HG03432 (cell line): ENCODE results near the gene CD3G.
"Not testable (repeated sequence)": the region's sequence is repeated elsewhere in the genome, so short reads cannot be mapped to it uniquely, and the experiment has no call there.

Experiments
- ATAC-seq: cut with Tn5 transposase; IDR thresholded peaks from one replicate; pipeline ENCODE4 v1.9.1; 2021; ENCODE audit warnings: mild to moderate bottlenecking, moderate library complexity; ENCODE audit not compliant: unreplicated experiment

CD3G gene

GRCh38 chr11:118343981-118344515 lies at the start of gene CD3G:
Gene CD3G (plus strand): TSS chr11:118344344. CDS start chr11:118344424, 80 bp downstream.
- no peak for ATAC-seq

- ATAC-seq = no peak
Measured at GRCh38 chr11:118295199-118295598, 48.9 kb upstream of the CD3G start.

DNA sequence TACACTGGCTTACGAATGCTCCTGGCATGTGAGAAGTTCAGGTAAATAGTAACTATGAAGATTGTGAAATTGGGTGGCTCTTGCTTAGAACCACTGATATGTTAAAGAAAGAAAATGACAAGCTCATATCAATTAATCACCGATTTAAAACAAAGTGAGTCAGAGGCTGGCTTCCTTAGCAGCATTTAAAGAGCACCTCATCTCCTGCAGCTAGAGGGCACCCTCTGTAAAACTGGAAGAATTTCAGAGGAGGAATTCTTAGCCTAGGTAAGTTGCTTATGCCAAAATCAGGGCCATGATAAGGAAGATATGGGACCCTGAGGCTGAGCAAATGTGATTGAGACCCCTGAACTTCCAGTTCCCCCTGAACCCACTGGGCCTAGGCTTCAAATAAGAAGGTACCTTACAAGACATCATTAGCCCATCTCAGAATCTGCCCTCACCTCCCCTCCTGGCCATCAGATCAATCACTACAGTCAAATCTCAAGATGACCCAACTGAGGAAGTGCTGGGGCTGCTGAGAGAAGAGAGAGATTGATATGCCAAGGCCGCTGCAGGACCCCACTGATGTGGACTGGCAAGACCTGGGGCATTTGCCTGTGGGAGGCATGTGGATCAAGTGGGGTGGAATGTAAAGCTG lies 48.2 kb upstream of the CD3G start:
- no peak for ATAC-seq

DNA sequence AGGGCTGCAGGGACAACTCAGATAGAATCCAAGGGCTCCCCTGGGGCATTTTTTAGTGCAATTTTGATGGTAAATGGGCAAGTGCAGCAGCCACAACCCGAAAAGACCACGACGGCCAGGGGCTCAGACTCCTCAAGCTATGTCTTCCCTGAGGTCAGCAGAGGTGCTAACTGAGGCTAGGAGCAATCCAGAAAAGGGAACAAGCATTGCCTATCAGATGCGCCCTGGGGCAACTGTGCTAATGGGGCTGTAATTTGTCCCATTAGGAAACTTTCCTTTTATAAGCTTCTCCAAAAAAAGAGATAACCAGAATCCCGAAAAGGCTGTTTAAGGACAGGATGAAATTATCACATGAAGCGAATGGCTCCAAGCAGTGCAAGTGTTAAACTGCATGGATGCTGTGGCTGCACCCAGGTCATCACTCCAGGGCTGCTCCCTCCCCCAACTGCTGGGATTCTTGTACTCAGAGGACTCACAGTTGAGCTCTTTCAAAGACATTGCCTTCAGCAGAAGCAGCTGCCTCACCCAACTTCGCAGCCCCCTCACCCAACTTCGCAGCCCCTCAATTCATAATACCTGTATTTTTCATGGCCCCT lies 42.4 kb upstream of the CD3G start:
- ATAC-seq = no peak

GRCh38 chr11:118304227-118304567 lies 39.9 kb upstream of the CD3G start:
- ATAC-seq = no peak

- no peak for ATAC-seq
Measured at GRCh38 chr11:118304568-118305248, 39.4 kb upstream of the CD3G start, which contains the start of gene CD3E. Gene CD3E (plus strand): TSS chr11:118304730. CDS start chr11:118304953, 223 bp downstream.

DNA sequence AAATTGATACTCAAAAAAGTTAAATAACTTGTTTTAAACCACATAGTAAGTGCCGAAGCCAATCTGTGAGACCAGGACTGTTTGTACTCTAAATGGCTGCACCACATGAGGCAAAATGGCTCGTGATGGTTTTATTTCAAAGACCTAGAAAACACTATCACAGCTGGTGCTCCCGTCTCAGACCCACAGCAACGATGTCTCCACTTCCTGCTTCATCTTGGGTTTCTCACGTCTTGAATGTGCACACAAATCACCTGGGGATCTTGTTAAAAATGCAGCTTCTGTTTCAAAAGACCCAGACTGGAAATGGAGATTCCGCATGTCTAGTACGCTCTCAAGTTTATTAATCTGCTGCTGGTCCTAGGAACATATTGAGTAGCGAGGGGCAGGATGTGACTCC lies 38.4 kb upstream of the CD3G start:
- no peak for ATAC-seq

DNA sequence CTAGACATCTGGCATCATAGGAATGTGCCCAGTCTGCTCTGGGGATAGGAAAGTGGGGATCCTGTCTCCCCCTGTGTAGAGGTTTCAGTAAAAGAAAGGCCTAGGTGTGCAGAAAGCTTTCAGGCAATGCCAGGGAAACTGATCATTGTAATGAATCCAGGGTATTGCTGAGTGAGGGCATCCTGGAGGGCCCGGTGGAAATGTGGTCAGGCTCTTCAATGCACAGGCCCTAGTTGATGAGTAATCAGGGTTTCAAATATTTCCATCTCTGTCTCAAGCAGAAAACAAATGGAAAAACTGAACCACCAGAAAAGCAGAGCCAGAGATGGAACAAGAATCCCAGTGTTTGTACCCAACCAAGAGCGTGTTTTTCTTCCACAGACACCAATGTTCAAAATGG lies 37.6 kb upstream of the CD3G start:
- no peak for ATAC-seq

- ATAC-seq = not testable (repeated sequence)
Measured at GRCh38 chr11:118308995-118309528, 35.1 kb upstream of the CD3G start.

- no peak for ATAC-seq
Measured at GRCh38 chr11:118310271-118310670, 33.9 kb upstream of the CD3G start.

- no peak for ATAC-seq
Measured at GRCh38 chr11:118310781-118311485, 33.2 kb upstream of the CD3G start.

DNA sequence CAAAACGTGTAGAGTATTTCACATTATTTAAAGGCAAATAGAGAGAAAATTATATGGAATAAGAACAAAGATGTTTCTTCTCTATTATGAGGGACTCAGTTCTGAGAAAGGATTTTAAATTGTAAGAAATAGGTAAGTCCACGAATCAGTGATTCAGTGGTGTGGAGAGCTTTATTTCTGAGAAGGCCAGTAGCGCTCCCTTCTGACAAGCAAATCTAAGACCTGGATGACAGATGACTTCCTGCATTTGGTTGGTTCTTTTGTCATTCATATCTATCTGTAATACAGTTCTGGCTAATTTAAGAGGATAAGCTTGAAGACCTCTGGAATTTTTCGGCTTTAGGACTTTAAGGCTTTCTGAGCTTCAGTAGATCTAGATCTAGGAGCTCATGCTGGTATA lies 32.6 kb upstream of the CD3G start:
- ATAC-seq = no peak

DNA sequence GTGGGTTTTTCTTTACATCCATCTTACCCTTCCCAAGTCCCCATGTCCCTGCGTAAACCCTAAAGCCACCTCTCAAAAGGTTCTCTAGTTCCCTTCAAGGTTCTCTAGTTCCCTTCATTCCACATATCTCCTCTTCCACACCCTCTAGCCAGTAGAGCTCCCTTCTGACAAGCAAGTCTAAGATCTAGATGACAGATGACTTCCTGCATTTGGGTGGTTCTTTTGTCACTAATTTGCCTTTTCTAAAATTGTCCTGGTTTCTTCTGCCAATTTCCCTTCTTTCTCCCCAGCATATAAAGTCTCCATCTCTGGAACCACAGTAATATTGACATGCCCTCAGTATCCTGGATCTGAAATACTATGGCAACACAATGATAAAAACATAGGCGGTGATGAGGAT lies 31.8 kb upstream of the CD3G start:
- no peak for ATAC-seq

- ATAC-seq = no peak
Measured at GRCh38 chr11:118313242-118313641, 30.9 kb upstream of the CD3G start.

- ATAC-seq = no peak
Measured at GRCh38 chr11:118314988-118315411, 29.1 kb upstream of the CD3G start.

- no peak for ATAC-seq
Measured at GRCh38 chr11:118318124-118318523, 26.0 kb upstream of the CD3G start.

DNA sequence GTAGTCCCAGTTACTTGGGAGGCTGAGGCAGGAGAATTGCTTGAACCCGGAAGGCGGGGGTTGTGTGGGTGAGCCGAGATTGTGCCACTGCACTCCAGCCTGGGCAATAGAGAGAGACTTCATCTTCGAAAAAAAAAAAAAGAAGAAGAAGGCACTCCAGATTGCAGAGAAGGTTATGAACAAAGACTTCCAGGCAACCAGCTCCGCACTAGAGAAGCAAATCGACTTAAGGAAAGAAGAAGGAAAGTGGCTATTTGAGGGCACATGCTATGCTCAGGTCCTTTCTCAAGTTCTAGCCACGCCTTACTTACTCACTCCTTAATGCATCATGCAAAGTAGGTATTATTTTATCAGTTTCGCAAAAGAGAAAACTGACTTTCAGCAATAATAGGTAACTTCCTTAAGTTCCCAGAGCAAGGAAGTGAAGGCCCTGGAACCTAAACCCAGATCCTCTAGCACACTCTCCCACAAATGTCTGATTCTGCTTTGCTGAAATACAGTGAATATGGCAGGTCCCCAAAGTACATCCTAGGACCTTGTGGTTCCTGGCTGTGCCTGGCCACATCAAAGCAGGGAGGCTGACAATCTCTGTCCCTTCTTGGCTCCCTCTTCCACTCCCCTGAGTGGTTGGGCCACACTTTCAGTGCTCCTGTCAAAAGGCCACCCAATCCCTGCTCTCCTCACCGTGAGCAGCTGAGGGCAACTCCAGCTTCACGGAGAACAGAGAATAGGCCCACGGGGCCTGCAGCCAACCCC lies 25.4 kb upstream of the CD3G start:
- ATAC-seq = no peak

DNA sequence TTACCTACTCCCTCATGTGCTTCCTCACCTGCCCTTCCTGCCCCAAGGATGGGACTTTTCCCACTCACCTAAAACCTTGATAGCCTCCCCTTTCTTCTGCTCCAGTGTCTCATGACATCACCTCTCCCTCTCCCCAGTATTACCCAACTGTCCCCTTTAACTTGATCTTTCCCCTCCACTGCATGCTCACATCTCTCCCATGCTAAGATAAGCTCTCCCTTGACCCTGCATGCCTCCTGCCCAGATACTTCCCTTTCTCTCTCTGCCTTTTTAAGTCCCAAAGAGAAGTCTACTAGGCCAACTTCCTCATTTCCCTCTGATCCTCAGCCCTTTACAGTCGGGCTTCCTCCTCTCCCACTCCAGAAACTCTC lies 24.8 kb upstream of the CD3G start:
- ATAC-seq = no peak

- no peak for ATAC-seq
Measured at GRCh38 chr11:118320515-118320914, 23.6 kb upstream of the CD3G start.

- ATAC-seq = no peak
Measured at GRCh38 chr11:118321386-118322082, 22.6 kb upstream of the CD3G start.
